HG03432 (cell line): ENCODE results near the gene PEBP1.

ENCODE experiments used
- ATAC-seq: cut with Tn5 transposase; IDR thresholded peaks from one replicate; pipeline ENCODE4 v1.9.1; 2021; ENCODE audit warnings: mild to moderate bottlenecking, moderate library complexity; ENCODE audit not compliant: unreplicated experiment

Gene PEBP1

GRCh38 chr12:118190266-118190665, 54.3 kb downstream of the PEBP1 start:
- no peak for ATAC-seq

GRCh38 chr12:118193477-118193876, 57.6 kb downstream of the PEBP1 start:
- no peak for ATAC-seq

GRCh38 chr12:118193958-118194357, 58.0 kb downstream of the PEBP1 start:
- ATAC-seq = no peak
